Measurements from ENCODE around the gene FLNB.

- no peak for TF ChIP-seq CTCF (conservative IDR thresholded peaks at IDR 0.05; ENCODE audit: low read depth, low read length)
- TF ChIP-seq USF2 (IDR thresholded peaks at IDR 0.05; ENCODE audit: low read depth, low read length): no peak
- TF ChIP-seq POLR2A (IDR thresholded peaks at IDR 0.05; ENCODE audit: low read depth, low read length): no peak
- no peak for TF ChIP-seq MXI1 (IDR thresholded peaks at IDR 0.05; ENCODE audit: borderline replicate concordance, low read depth, low read length)
- no peak for TF ChIP-seq CEBPB (IDR thresholded peaks at IDR 0.05; ENCODE audit: low read depth, low read length)
- no peak for TF ChIP-seq MAFK (IDR thresholded peaks at IDR 0.05; ENCODE audit: low read depth, low read length)
- TF ChIP-seq SMC3 (IDR thresholded peaks at IDR 0.05; ENCODE audit: low read depth, low read length): no peak
- TF ChIP-seq NFE2L2 (IDR thresholded peaks at IDR 0.05; ENCODE audit: low read depth, low read length): no peak
- no peak for TF ChIP-seq RFX5 (IDR thresholded peaks at IDR 0.05; ENCODE audit: low read depth, low read length)
- no peak for TF ChIP-seq RAD21 (IDR thresholded peaks at IDR 0.05; ENCODE audit: low read length)
Measured at GRCh38 chr3:58131101-58131825, 123.0 kb downstream of the FLNB start.
